ENCODE data around the gene P2RX4. TPM values are rescaled to one million over a fixed set of nuclear protein-coding genes. Genes with fewer than 3 reads are reported as not detected.

P2RX4 gene
- polyA plus RNA-seq, 1 donor (not counting 4 experiments of a cell fraction or from before 2014, with no cell fraction given): 5.1 TPM

DNA sequence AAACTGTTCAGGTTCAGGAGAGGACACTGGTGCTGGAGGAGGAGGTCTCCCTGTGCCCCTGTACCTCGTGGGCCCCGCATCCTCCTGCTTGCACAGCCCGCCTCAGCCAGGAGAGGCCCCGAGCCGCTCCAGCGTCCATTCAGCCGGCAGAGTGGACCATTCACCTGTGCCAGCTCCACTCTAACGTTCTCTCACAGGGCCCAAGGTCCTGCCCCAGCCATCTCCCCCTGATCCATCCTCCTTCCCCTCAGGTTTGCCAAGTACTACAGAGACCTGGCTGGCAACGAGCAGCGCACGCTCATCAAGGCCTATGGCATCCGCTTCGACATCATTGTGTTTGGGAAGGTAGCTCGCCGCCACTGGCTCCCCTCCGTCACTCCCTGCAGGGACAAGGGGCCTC is 22.2 kb downstream of the P2RX4 start:
- Histone ChIP-seq H3K9ac (ENCODE audit: control insufficient read depth, extremely low read depth, insufficient read depth, low read length) (no peak overlapping the region), H3K4me3 (ENCODE audit: control insufficient read depth in 2 of 3, extremely low read depth in 1 of 3, insufficient read depth in 2 of 3, low read depth in 1 of 3, low read length in 3 of 3) (no peak overlapping the region), H3K4me2 (ENCODE audit: control insufficient read depth, extremely low read depth, insufficient read depth, low read depth, low read length) (no peak overlapping the region), H3K79me2 (ENCODE audit: control insufficient read depth, insufficient read depth, low read length) (no peaks in the 10 kb centered on the region), H3K36me3 (ENCODE audit: control insufficient read depth in 2 of 2, extremely low read depth in 1 of 2, insufficient read depth in 2 of 2, low read length in 2 of 2) (peaks cover 0 to 8% of the 10 kb centered on the region in 2 experiments), H3K9me1 (ENCODE audit: control insufficient read depth, extremely low read depth, insufficient read depth, low read length) (no peaks in the 10 kb centered on the region), H3K27ac (ENCODE audit: control insufficient read depth, insufficient read depth, low read length) (no peak overlapping the region), H3K27me3 (ENCODE audit: control insufficient read depth, extremely low read depth, insufficient read depth, low read length) (no peaks in the 10 kb centered on the region), H3K9me3 (ENCODE audit: control insufficient read depth, low read depth, low read length) (no peaks in the 10 kb centered on the region), H2AFZ (ENCODE audit: control insufficient read depth, low read length) (no peak overlapping the region), H3K4me1 (ENCODE audit: control insufficient read depth, extremely low read depth, insufficient read depth, low read length) (peaks cover 20% of the 10 kb centered on the region), H4K20me1 (ENCODE audit: control insufficient read depth, extremely low read depth, insufficient read depth, low read length) (no peaks in the 10 kb centered on the region)
- FAIRE-seq: no peak
- TF ChIP-seq EZH2 (IDR thresholded peaks at IDR 0.05; ENCODE audit: low read length): no peak
- TF ChIP-seq, protein P1, sequence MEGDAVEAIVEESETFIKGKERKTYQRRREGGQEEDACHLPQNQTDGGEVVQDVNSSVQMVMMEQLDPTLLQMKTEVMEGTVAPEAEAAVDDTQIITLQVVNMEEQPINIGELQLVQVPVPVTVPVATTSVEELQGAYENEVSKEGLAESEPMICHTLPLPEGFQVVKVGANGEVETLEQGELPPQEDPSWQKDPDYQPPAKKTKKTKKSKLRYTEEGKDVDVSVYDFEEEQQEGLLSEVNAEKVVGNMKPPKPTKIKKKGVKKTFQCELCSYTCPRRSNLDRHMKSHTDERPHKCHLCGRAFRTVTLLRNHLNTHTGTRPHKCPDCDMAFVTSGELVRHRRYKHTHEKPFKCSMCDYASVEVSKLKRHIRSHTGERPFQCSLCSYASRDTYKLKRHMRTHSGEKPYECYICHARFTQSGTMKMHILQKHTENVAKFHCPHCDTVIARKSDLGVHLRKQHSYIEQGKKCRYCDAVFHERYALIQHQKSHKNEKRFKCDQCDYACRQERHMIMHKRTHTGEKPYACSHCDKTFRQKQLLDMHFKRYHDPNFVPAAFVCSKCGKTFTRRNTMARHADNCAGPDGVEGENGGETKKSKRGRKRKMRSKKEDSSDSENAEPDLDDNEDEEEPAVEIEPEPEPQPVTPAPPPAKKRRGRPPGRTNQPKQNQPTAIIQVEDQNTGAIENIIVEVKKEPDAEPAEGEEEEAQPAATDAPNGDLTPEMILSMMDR (optimal IDR thresholded peaks at IDR 0.05 in 1 of 3, IDR thresholded peaks at IDR 0.05 in 1 of 3, conservative IDR thresholded peaks at IDR 0.05 in 1 of 3; ENCODE audit: extremely low read depth in 1 of 3, insufficient read depth in 2 of 3, low read length in 3 of 3): no peak
- DNase-seq (ENCODE audit: low read depth, low spot score): no peak
- dilution Hi-C loops (cut with MboI; ENCODE audit: extremely low pct_ligation_motif_present, low sequenced_read_pairs): no loop called here

DNA sequence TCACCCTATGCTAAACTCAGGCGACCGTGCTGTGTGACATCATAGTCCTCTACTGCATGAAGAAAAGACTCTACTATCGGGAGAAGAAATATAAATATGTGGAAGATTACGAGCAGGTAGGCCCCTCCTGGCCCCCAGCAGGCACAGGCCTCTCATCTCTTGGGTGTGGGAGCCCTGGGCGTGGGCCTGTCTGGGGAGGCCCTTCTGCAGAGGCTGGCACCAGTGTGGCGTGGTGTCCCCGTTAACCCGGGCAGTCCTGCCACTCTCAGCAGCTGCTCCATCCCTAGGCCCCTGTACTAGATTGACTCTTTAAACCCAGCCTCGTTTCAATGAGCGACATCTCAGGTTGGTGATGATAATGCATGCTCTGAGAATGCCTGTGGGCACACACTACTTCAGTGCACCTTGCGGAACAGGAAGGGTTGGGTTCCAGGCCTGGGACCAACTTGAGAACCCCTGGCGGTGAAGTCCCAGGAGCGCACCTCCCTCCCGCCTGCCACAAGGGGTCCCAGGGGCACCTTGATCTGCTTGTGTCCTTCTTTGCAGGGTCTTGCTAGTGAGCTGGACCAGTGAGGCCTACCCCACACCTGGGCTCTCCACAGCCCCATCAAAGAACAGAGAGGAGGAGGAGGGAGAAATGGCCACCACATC is 23.2 kb downstream of the P2RX4 start:
- FAIRE-seq: no peak
- no peak overlapping the region for H3K27ac ChIP-seq (ENCODE audit: control insufficient read depth, insufficient read depth, low read length)

More for the DNA sequence above, 23.2 kb downstream of the P2RX4 start:
- peaks cover 13% of the 10 kb centered on the region for H3K4me1 ChIP-seq (ENCODE audit: control insufficient read depth, extremely low read depth, insufficient read depth, low read length)
- no peak overlapping the region for H3K4me2 ChIP-seq (ENCODE audit: control insufficient read depth, extremely low read depth, insufficient read depth, low read depth, low read length)
- no peaks in the 10 kb centered on the region for H3K27me3 ChIP-seq (ENCODE audit: control insufficient read depth, extremely low read depth, insufficient read depth, low read length)
- no peak for TF ChIP-seq EZH2 (IDR thresholded peaks at IDR 0.05; ENCODE audit: low read length)
- TF ChIP-seq, protein P1 (optimal IDR thresholded peaks at IDR 0.05 in 1 of 3, IDR thresholded peaks at IDR 0.05 in 1 of 3, conservative IDR thresholded peaks at IDR 0.05 in 1 of 3; ENCODE audit: extremely low read depth in 1 of 3, insufficient read depth in 2 of 3, low read length in 3 of 3): no peak
- H3K4me3 ChIP-seq (ENCODE audit: control insufficient read depth in 2 of 3, extremely low read depth in 1 of 3, insufficient read depth in 2 of 3, low read depth in 1 of 3, low read length in 3 of 3): no peak overlapping the region
- H4K20me1 ChIP-seq (ENCODE audit: control insufficient read depth, extremely low read depth, insufficient read depth, low read length): no peaks in the 10 kb centered on the region
- H3K36me3 ChIP-seq (ENCODE audit: control insufficient read depth in 2 of 2, extremely low read depth in 1 of 2, insufficient read depth in 2 of 2, low read length in 2 of 2): peaks cover 0 to 10% of the 10 kb centered on the region in 2 experiments
- H3K9me3 ChIP-seq (ENCODE audit: control insufficient read depth, low read depth, low read length): no peaks in the 10 kb centered on the region
- no peak overlapping the region for H2AFZ ChIP-seq (ENCODE audit: control insufficient read depth, low read length)
- H3K9ac ChIP-seq (ENCODE audit: control insufficient read depth, extremely low read depth, insufficient read depth, low read length): no peak overlapping the region
- H3K9me1 ChIP-seq (ENCODE audit: control insufficient read depth, extremely low read depth, insufficient read depth, low read length): no peaks in the 10 kb centered on the region
- no peak for DNase-seq (ENCODE audit: low read depth, low spot score)
- H3K79me2 ChIP-seq (ENCODE audit: control insufficient read depth, insufficient read depth, low read length): no peaks in the 10 kb centered on the region
- dilution Hi-C loops (cut with MboI; ENCODE audit: extremely low pct_ligation_motif_present, low sequenced_read_pairs): no loop called here

Data from keratinocyte (primary cell).